GM18502 (cell line): ENCODE data around the gene ABHD17B.
"Not testable (repeated sequence)": the region's sequence is repeated elsewhere in the genome, so short reads cannot be mapped to it uniquely, and the experiment has no call there.

Experiments used
- ATAC-seq: cut with Tn5 transposase; IDR thresholded peaks from one replicate; pipeline ENCODE4 v1.9.1; 2021; ENCODE audit warnings: mild to moderate bottlenecking; ENCODE audit not compliant: unreplicated experiment, poor library complexity

Gene ABHD17B

DNA sequence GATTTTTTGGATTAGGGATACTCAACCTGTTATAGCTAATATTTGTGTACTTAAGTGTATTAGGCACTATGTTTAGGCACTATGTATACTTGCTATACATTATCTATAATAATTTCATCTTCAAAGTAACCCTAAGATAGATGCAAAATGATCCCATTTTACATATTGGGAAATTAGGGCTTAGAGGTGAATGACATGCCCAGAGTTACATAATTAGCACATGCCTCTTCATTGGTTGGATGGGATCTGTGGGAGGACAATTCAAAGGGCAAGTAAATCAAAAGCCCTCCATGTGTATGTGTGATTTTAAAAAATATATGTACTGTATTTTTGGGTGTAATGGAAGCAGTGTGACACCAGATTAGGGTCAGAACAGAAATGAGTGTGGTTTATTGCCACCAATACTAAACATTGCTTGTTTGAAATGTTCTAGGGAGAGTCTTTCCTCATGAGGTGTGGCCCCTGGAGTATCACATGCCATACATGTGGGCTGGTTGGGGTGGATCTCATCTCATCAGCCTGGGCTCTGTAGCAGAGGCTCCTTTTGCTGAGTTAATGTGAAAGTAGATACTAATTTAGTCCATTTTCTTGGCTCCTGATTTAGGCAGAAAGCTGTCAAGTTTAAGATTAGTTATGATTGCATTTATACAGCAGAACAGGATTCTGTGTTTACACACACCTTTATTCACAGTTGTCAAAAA lies 6.0 kb upstream of the ABHD17B start:
- peak; percentile 87 for ATAC-seq

DNA sequence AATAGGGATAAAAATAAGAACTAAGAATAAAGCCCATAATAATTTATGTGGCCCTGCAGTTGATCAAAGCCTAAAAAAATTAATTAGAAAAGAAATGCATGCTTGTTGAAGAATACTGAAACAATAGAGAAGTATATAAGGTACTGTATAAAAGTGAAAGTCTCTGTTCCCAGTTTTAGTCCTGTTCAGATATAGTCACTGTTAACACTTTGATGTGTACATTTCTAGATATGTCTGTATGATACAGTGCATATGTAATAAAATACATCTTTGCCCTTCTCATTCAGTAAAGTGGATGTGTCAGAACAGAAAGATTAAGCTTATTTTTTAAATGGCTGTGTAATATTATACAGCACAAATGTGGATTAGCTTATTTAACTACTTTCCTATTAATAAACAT lies 4.5 kb upstream of the ABHD17B start:
- ATAC-seq = no peak

DNA sequence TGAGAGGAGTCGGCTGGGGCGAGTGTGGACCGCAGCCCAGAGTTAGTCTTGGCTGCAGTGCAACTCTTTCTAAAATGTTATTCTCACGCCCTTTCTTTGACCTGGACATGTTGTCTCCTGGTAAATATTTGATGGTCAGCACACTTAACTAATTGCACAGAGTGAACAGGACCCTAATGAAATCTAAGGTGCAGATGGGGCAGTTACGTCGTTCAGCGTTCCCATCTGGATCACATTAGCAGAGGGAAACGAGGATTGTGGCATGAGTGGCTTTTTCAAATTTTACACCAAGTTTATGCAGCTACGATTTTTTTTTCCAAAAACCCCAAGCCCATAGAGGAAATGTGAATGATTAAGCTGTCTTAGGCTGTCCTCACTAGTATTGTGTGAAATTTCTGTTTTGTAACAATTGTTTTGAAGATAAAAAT lies 929 bp upstream of the ABHD17B start:
- no peak for ATAC-seq

DNA sequence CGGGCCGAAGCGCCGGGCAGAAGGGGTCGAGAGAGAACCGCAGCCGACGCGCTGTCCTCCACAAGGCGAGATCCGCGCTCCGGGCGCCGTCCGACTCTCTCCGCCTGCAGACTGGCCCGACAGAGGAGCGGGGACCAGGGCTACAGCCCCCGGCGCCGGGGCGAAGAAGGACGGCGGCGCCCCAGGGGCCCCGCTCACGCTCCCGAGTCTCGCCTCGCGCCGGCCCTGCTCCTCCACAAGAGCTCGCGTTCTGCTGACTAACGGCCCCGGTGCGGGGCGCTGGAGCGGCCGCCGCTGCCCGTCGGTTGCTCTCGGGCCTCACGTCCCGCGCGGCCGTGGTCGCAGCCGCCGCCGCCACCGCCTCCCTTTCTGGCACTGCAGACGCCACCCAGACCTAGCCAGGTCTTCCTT lies 338 bp downstream of the ABHD17B start:
- peak; percentile 21 for ATAC-seq

DNA sequence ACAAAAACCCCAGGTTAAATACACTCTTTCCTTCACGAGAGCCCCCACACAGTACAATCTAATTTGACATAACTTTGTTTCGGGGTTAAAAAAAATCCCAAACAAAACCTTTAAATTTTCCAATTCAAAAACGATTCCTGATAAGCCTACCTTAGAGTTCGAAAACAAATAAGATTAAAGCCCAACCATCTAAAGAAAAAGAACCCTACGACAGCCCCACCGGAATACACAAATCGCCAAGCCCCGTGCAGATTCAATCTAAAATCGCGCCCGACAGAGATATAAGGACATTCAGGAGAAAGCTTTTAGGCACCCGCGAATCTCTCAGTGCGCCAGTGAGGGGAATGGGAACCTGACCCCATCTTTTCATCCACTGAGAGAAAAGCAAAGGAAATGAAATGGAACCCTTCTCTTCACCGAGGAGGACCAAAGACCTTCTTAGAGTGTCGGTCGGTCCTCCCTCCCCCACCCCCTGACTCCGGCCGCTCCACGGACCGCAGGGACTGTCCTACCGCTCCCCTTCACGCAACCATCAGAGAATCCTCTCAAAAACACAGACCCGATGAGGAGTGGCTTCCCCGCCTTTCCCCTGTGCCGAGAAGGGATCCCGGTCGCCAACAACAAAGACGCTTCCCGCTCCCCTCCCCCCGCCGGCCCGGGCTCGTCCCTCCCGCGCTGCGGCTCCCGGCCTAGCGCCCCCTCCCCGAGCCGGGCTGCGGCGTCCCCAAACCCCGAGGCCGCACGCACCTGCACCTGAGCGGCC lies 925 bp downstream of the ABHD17B start:
- ATAC-seq = peak; percentile 11

DNA sequence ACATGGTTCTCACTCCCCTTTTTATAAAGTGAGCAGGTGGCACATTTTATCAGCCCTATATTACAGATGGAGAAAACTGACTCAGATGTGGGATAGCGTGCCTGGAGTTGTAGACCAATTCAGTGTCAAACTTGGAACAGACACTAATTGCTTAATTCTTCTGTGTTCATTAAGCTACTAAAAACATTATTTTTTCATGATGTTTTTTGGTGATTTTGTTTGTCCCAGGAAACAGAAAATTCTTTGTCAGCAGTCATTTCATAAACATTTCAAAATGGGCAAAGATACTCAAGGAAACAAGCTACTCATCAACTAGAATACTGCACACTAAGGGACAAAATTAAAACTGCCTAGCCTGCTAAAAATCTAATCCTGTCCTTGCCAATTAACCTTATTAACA lies 2.2 kb downstream of the ABHD17B start:
- ATAC-seq = no peak

DNA sequence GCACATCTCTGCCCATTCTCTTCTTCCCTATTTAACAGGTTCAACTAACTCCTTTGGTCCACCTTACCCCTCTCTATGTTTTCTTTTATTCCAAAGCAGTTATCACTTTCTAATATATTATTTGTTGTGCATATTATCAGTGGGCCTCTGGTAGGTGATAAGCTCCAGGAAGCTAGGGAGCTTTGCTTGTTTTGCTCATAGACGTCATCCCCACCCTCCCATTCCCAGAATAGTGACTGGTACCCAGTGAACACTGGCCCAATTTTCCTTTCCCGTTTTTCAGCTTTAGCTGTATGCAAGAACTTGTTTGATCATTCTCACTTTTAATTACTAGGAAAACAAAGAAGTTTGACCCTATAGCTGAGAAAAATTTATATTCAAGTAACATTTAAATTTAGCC lies 6.9 kb downstream of the ABHD17B start:
- ATAC-seq = no peak

DNA sequence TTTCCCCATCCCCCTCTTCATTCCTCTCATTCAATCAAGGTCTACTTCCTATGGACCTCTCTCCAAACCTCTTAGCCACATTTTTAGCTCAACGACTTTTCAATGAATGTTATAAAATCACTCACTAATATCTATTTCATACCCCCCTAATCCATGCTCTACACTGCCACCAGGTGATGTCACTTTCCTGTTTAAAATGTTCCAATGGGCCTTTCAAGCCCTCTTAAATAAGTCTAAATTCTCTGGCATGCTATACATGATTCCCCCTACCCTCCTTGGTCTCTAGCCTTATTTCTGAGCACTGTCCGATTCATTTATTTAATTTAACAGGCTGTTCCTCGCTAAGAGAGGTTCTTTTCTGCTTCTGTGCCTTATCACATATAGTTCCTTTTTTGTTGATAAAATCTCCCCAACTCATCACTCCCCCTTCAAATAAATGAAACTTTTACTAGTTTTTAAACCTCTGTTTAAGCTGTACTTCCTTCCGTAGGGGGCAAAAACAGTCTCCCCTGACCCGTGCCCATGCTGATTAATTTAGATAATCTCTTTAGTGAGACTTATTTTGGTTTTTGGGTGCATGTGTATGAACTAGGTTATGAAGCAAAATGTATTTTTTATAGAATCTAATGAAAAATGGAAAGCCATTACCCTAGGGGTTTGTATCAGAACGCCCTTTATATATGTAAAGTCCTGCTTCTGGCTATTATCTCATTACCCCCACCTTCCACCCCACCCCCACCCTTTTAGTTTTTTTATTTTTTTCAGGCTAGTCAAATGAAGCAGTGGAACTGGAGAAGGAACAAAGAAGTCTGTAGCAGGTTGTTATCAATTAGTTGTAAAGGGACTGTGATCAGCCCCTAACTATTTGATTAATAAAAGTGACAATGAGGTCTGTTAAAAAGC lies 9.0 kb downstream of the ABHD17B start:
- no peak for ATAC-seq

DNA sequence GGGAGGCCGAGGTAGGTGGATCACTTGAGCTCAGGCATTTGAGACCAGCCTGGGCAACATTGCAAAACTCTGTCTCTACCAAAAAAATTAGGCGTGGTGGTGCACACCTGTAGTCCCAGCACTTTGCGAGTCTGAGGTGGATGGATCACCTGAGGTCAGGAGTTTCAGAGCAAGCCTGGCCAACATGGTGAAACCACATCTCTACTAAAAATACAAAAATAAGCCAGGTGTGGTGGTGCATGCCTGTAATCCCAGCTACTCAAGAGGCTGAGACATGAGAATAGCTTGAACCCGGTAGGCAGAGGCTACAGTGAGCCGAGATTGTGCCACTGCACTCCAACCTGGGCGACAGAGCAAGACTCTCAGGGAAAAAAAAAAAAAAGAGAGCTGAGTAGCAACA lies 12.2 kb downstream of the ABHD17B start:
- ATAC-seq = not testable (repeated sequence)

DNA sequence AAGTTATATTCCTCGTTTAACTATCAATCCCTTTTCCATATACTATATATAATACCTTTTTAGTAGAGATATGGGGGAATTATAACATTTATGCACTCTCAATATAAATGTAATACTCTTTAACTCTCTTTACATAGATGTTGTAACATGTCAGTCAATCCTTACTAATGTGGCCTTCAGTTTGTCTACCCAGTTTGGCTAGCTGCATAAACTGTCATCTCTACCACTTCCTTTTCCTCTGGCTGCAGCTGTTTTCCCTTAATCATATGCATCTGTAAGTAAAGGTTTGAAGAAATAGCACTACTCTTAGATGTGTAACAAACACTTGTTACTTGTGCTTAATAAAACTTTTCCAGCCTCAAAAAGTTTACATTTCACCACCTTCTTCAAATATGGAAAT lies 13.4 kb downstream of the ABHD17B start:
- ATAC-seq = peak; percentile 62

DNA sequence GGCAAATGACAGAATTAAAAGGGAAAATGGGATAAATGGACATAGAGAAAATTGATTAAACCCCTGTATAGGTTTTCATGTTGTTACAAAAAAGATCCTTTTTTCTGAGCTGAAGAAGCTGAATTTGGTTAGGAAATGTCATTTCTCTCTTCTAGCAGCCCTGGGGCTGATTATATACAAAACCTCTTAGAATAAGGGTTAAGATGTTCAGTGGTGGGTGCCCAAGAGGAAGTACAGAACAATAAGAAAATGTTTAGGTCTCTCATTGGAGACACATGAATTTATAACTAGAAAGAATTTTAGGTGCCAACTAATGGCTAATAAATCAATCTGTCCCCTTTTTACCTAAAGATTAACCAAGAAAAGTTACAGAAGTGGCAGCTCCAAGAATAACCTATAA lies 14.2 kb downstream of the ABHD17B start:
- no peak for ATAC-seq

DNA sequence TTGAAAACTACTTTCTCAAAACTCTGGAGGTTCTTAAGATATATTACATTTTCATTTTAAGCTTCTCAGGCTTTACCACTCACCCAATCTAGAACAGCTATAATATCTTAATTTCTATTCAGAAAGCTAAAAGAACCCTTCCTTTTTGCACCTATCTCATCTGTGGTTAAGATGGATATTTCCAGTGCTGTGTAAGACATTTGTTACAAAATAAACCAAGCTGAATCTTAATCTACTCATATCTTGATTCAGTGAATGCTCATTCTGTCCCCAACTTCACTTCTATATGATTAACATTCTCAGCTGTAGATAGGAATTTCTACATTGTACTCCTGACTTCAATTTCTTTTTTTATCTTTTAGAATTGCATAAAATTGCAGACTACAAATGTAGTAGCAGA lies 15.0 kb downstream of the ABHD17B start:
- no peak for ATAC-seq

DNA sequence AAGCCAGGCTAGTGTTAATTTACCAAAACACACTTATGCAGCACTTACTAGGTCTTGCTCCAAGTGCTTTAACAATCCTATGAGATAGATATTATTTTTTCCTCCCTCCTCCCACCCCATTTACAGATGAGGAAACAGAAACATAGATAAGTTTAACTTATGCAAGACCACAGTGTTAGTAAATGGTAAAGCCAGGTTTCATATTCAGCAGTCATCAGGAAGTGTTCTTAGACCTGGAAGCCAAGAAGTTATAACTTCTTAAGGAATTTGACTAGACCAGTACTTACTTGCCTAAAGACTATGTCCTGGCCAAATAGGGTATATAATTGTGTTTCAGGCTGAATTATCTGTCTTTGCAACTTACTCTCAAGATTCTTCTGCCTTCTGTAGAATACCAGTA lies 15.9 kb downstream of the ABHD17B start:
- ATAC-seq = peak; percentile 48

DNA sequence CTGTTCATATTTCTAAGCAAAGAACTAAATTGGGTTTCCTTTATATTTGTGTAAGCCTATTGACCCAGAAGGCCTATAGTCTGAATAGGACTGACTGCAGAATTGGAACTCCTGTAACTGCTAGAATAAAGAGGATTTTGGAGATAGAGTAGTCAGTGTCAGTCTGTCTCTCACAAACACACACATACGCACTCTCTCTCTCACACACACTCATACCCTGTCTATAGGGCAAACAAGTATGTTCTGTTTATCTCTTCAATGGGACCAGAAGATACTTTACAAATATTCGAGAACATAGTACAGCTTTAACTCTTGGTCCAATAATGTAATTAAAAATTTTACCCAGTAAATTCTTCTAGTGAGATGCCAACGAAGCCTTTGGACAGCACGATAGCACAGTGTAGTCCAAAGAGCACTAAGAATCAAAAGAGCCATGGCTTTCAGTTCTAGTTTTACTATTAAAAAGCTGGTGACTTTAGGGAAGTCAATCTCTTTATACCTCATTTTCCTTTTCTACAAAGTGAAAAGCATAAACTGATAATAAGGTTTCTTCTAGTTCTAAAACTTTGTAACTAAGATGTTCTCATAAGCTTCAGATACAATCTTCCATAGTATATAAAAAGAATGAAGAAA lies 19.3 kb downstream of the ABHD17B start:
- ATAC-seq = peak; percentile 33

DNA sequence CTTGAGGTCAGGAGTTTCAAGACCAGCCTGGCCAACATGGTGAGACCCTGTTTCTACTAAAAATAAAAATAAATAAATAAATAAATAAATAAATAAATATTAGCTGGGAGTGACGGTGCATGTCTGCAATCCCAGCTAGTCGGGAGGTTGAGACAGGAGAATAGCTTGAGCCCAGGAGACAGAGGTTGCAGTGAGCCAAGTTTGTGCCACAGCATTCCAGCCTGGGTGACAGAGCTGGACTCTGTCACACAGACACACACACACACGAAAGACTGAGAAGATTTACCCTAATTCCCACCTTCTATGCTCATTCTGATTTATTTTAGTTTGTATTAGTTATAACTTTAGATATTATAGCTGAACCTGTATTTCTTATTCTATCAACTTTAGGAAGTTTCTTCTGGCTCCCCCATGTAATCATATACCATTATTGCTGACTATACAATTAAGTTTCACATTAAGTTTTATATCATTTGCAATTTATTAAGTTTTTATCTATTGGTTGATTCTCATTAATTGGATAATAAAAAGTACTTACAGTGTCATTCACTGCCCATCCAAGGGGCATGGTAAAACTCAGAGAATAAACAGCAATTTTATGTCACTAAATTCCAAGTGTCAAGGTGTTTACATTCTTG lies 20.8 kb downstream of the ABHD17B start:
- no peak for ATAC-seq

DNA sequence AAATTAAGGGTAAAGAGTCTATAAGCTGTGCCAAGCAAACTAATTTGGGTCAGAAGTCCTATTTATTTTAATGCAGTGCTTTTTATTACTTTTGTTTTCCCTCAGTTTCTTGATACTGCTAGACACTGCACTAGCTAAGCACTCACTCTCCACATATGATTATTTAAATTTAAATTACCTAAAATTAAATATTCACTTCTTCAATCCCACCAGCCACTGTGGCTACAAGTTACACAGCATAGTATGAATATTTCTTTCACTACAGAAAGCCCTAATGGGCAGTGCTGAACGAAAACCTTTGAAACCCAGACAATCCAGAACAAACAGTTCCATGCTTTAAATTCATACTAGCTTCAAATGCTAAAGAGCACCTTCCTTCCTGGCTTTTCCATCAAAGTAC lies 23.6 kb downstream of the ABHD17B start:
- no peak for ATAC-seq

DNA sequence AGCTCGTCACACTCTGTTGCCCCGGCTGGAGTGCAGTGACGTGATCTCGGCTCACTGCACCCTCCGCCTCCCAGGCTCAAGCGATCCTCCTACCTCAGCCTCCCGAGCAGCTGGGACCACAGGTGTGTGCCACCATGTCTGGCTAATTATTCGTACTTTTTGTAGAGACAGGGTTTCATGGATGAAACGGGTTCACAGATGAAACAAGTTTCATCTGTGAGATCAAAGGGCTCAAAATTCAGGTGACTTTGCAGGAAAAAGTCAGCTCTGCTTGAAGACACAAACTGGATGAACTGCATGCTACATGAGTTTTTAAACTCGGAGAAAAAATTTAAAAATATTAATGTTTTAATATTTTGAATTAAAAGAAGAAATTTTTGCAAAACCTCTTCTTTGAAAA lies 24.5 kb downstream of the ABHD17B start:
- peak; percentile 11 for ATAC-seq

DNA sequence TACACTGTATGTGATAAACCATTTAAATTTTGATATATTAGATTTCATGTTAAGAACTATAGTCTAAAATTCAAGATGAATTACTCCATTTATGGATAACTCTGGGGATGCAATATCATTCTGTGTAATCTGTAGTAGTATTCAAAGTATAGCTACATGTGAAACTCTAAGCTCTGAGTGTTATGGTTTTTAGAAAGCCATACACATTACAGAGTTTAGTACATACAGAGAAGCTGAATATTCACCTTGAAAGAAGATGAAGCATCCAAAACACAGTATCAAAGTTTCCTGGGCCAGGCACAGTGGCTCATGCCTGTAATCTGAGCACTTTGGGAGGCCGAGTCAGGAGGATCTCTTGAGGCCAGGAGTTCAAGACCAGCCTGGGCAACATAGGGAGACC lies 25.0 kb downstream of the ABHD17B start:
- peak; percentile 57 for ATAC-seq

DNA sequence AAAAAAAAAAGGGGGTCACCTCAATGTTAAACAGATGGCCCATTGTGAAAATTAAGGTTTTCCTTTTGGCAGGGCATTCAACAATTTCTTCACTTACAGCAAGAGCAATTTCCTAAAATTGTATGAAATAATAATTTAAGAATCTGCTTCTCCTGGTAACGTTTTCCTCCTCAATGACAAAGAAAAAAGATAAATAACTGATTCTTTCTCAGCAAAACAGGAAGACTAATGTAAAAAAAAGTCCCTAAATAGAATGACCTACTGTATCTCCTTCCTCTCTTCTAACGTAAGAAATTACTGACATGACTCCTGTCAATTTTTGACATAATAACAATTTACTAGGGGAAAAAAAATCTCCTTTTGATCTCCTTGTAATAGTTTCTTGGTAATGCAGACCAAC lies 25.5 kb downstream of the ABHD17B start:
- ATAC-seq = no peak

DNA sequence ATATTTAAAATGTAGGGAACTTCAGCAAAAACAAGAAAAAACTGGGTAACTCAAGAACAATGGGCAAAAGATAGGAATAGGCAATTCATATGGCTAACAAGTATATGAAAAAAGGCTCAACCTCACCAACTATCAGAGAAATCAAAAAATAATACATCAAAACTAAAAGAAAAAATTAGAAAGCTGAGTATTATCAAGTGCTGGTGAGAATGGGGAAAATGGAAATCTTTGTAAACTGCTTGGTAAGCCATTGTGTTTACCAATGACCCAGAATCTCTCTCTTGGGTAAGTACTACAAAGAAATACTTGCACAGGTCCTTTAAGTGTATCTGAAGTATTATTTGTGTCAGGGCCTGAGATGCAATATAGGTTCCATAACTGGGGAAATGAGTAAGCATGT lies 27.0 kb downstream of the ABHD17B start:
- no peak for ATAC-seq
